NCI-H146 treated with DMSO at 0.1 percent for 48 hours (cell line): Measurements from ENCODE around the gene USF1.
"Not testable (repeated sequence)": the region's sequence is repeated elsewhere in the genome, so short reads cannot be mapped to it uniquely, and the experiment has no call there.

ENCODE experiments used
- DNase-seq: peaks from one replicate; lab custom pipeline; 2025; ENCODE audit not compliant: unreplicated experiment; lab: John Stamatoyannopoulos, UW

The USF1 gene

DNA sequence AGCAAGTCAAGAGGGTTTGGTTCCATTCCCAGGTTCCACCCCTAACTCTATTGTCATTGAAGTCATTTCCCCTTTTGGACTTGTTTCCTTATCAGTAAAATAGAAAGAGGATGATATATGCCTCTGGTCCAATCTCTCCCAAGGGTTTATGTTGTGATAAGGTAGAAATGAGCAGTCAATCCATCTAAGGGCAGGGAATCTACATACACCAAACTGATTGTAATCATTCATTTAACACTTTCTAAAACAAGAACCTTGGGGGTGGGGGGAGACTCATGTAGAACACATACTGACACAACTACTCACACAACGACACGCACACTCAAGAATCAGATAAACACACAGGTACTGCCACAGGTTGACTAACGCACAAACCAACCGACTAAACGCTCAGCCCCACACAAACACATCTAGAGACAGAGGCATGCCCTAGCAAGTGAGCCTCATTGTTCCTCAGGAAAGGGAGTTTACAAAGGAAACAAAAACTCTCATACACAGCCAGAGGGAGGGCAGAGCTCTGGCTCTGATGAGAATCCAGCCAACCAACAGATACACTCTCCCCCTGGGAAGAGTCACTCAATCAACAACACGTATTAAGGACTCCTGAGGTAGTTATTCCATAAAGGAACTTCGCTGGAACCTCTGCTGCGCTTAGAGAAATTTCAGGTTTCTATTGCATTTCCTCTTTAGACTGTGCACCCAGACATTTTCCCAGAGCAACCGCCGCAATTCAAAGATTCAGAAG, 25.9 kb downstream of the USF1 start:
- DNase-seq: peak; percentile 40

GRCh38 chr1:161019111-161019660, 26.6 kb downstream of the USF1 start:
- not testable (repeated sequence) for DNase-seq

- DNase-seq: no peak
Observed at GRCh38 chr1:161018631-161018930, 27.2 kb downstream of the USF1 start.

GRCh38 chr1:161017756-161018630, 27.8 kb downstream of the USF1 start:
- DNase-seq: no peak

- DNase-seq: not testable (repeated sequence)
Observed at GRCh38 chr1:161017181-161017580, 28.6 kb downstream of the USF1 start.

DNA sequence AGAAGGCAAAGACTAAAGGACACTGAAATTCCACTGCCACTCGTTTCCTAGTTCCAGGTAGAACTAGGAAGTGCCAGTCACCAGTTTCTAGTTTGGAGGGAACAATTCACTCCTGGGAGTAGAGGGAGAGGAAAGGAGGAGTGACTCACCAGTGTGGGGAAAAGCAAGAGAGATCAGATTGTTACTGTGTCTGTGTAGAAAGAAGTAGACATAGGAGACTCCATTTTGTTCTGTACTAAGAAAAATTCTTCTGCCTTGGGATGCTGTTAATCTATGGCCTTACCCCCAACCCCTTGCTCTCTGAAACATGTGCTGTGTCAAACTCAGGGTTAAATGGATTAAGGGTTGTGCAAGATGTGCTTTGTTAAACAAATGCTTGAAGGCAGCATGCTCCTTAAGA, 29.1 kb downstream of the USF1 start:
- DNase-seq: not testable (repeated sequence)

GRCh38 chr1:161013488-161014230, 32.1 kb downstream of the USF1 start:
- DNase-seq: no peak

DNA sequence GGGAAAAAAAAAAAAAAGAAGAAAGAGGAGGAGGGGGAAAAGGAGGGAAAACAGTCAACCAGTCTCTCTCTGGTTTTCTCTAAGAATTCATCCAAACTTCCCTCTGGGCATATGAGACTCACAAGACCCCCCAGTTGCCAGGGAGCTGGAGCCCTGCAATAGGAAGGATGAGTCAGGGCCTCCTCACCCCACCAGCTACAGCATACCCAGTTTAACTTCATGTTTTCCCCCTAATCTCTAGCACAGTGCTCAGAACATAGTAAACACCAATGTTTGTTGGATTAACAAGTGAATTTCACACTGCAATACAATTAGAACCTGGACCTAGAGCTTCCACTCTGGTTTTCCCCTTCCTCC, 32.7 kb downstream of the USF1 start:
- no peak for DNase-seq

DNA sequence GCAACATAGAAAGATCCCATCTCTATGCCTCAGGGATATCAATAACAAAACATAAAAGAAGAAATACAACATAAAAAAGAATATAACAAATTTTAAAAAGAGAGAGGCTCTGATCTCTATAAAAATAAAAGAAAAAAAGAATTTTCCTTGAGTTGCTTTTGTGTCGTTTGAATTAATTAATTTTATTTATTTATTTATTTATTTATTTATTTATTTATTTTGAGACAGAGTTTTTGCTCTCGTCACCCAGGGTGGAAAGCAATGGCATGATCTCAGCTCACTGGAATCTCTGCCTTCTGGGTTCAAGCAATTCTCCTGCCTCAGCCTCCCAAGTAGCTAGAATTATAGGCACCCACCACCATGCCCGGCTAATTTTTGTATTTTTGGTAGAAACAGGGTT, 33.4 kb downstream of the USF1 start:
- no peak for DNase-seq

DNA sequence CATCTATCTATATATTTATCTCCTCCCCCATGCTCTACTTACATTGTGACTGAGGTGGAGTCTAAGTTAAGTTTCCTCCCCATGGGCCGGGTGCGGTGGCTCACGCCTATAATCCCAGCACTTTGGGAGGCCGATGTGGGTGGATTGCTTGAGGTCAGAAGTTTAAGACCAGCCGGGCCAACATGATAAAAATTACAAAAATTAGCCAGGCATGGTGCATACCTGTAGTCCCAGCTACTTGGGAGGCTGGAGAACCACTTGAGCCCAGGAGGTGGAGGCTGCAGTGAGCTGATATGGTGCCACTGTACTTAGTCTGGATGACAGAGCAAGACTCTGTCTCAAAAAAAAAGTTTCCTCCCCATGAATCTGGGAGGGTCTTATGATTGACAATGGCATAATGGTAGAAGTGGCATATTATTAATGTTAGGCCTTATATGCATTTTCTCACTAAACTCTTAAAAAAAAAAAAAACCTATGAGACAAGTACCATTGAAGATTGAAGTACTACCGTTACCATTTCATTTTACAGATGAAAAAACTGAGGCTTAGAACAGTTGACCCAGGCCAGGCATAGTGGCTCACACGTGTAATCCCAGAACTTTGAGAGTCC, 36.1 kb downstream of the USF1 start:
- no peak for DNase-seq

DNA sequence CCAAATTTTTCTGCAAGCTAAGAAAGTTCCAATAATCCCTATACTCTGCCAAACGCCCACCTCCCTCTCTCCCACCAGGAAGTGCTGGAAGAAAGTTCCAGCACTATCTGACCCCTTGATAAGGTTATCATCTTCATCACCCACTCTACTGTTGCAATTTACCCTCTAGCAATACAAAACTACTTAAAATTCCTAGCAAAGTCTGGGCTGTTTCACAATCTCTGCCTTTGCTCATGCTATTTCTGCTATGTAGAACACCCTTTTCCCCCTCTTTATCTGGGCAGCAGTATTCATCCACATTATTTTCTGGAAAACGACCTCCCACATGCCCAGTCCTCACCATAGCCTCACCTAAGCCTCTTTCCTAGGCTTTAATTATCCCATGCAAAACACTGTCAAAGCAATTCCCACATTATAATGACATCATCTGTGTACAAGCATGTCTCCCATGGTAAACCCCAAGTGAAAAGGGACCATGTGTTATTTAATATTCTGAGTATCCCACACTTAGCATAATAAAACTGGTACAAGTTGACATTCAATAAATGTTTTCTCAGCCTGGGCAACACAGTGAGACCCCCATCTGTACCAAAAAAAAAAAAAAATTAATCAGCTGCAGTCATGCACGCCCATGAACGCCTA, 36.8 kb downstream of the USF1 start:
- DNase-seq: no peak

DNA sequence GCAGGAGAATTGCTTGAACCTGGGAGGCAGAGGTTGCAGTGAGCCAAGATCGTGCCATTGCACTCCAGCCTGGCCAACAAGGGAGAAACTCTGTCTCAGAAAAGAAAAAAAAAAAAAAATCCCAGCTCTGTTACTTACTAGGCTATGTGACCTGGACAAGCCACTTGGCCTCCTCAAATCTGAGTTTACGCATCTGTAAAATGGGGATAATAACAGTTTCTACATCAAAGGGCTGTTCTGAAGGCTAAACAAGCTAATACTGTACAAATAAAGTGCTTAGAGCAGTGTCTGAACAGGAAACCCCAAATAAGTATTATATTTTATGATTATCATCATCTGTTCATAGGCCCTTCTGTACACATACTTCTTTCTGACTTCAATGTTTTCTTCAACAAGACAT, 38.4 kb downstream of the USF1 start:
- DNase-seq: no peak

GRCh38 chr1:161006563-161006962, 39.2 kb downstream of the USF1 start:
- no peak for DNase-seq

DNA sequence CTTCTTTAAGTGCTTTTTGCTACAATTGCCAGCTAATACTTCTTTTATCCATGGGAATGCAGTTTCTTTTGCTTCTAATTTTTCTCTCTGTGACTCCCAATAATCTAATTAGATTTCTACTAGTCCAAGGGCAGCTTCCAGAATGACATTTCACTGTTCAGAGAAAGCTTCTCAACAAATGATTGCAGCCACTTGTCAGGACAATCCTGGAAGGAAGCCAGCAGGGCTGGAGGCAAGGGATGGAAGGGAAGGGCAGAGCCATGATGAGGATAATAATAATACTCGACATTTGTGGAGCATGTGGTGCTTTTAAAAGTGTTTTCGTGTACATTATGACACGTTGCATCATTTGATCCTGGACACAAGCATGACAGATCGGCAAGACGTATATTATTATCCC, 44.3 kb downstream of the USF1 start:
- no peak for DNase-seq

- no peak for DNase-seq
Observed at GRCh38 chr1:161000736-161001480, 44.9 kb downstream of the USF1 start.

DNA sequence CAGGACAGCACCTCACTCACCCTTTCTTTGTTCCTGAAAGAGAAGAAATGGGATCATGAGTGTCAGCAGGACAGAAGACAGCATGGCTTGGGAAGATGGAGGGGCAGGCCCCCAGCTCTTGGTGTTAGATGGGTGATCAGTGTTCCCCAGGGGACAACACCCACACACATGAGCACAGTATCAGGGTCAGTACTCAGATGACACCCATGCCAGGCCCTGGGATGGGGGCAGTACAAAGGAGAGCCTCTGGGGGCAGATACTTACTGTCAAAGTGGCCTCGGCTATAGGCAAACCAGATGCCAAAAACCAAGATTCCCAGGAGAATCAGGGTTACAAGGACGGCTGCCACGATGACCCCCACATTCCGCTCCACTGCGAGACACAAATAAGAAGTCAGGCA, 46.4 kb downstream of the USF1 start:
- no peak for DNase-seq

- DNase-seq: no peak
Observed at GRCh38 chr1:160997323-160998038, 48.3 kb downstream of the USF1 start.

DNA sequence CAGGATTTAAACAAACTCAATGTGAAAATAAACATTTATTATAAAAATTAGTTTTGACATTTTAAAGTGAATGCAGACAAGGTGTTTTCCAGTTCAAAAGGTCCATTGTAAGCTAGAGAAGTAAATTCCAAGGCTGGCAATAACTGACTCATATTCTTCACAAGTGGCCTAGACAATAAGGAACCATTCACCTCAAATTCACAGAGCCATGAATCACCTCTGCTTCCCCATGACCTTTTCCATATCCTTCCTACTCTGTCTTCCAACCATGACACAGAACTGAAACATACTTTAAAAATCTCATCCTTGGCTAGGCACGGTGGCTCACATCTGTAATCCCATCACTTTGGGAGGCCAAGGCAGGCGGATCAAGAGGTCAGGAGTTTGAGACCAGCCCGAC, 49.6 kb downstream of the USF1 start:
- DNase-seq: no peak

DNA sequence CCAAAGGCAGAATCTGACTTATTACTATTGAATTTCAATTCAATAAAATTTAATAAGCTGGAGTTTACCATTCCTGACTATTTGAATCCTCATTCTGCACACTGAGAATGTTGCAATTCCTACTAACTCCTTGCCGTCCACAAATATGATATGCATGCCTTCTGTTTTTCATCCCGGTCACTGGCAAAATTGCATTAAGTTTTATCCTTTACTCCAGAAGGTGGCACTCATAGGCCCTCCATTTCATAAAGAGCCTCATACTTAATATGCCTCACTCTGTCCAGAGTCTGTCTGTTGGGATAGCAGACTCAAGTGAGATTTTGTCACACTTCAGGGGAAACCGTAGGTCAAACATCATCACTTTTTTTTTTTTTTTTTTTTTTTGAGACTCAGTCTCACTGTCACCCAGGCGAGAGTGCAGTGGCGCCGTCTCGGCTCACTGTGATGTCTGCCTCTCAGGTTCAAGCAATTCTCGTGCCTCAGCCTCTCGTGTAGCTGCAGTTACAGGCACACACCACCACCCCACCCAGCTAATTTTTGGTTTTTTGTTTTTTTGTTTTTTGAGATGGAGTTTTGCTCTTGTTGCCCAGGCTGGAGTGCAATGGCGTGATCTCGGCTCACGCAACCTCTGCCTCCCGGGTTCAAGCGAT, 52.1 kb downstream of the USF1 start:
- DNase-seq: no peak
